ENCODE results near the gene CCDC57. TPM values are rescaled to one million over a fixed set of nuclear protein-coding genes. Genes with fewer than 3 reads are reported as not detected.

Gene CCDC57
- total RNA-seq, 4 donors from 2014 or later = 8.8 to 31.5 (median 17.1) TPM

GRCh38 chr17:82087961-82088837 is 124.4 kb downstream of the CCDC57 start:
- TF ChIP-seq, protein P1, sequence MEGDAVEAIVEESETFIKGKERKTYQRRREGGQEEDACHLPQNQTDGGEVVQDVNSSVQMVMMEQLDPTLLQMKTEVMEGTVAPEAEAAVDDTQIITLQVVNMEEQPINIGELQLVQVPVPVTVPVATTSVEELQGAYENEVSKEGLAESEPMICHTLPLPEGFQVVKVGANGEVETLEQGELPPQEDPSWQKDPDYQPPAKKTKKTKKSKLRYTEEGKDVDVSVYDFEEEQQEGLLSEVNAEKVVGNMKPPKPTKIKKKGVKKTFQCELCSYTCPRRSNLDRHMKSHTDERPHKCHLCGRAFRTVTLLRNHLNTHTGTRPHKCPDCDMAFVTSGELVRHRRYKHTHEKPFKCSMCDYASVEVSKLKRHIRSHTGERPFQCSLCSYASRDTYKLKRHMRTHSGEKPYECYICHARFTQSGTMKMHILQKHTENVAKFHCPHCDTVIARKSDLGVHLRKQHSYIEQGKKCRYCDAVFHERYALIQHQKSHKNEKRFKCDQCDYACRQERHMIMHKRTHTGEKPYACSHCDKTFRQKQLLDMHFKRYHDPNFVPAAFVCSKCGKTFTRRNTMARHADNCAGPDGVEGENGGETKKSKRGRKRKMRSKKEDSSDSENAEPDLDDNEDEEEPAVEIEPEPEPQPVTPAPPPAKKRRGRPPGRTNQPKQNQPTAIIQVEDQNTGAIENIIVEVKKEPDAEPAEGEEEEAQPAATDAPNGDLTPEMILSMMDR (IDR thresholded peaks at IDR 0.05; ENCODE audit: low read depth) = no peak

DNA sequence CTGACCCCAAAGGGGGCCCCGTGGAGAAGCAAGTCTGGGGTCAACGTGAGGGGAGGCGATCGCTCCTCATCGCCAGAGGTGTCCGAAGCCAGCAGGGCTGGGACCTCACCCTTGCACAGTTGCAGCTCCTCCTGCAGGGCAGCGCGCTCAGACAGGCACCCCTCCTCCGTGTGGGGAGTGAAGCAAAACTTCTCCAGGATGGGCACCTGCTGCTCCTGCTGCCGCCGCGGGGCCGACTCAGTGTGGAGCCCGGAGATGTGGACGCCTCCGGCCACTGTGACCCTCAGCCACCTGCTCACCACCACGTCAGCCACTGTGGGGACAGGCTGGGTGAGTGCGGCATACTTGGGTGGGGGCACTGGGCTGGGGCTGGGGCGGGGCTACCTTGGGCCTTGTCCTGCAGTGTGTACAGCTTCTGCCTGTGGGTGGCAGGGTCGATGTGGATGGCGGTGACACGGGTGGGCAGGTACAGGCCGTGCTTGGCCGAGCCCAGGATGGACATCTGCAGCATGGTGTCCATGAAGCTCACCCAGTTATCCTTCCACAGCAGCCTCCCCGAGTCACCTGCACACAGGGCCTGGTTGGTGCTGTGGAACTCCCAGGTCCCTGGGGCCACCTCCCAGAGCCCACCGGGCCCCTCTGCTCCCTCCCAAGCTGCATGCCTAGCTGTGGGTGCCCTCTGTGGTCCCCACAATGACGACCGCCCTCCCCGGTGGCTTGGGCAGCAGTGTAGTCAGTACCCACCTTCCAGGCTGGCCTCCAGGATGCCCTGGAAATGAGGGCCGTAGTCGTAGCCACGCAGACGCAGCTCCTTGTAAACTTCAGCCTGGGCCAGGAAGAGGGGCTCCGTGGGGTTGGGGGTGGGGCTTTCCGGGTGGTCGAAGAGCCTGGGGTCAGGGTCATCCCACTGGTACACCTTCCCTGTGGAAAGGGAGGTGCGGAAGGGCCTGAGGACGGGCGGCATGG is 125.4 kb downstream of the CCDC57 start:
- TF ChIP-seq, protein P1 (IDR thresholded peaks at IDR 0.05; ENCODE audit: low read depth) = no peak

DNA sequence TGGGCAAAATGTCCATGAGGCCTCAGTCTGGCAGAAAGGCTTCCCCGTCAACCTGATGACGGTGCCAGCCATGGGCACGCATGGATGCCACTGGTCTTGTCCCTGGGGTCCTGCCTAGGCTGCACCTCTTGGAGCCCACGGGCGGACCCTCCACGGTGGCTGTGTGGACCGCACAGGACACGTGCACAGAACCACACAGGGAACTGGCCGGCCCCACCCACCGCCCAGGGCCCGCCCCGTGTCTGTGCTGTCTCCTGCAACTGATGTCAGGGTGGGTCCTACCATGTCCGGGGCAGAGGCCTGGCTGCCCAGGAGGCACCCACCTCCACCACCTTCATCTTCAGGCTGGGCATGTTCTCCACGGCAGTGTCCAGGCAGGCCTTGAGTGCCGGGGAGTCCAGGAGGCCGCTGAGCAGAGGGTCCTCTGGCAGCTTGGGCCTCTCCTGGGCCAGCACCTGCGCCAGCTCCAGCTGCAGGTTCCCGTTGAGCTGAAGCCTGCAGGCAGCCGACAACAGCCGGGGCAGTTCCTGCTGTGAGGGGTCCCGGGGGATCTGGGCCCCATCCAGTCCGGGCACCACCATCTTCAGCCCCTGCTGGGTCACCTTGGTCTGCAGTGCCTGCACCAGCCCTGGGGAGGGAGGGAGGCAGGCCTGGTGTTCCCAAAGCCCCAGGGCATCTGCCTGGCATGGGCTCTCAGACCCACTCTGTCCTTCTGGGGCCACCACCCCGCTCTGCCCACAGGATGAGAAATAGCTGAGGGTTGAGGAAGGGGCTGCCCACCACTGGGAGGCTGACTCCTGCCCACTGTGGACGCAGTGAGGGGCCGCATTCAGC is 126.5 kb downstream of the CCDC57 start:
- TF ChIP-seq, protein P1 (IDR thresholded peaks at IDR 0.05; ENCODE audit: low read depth) = no peak

DNA sequence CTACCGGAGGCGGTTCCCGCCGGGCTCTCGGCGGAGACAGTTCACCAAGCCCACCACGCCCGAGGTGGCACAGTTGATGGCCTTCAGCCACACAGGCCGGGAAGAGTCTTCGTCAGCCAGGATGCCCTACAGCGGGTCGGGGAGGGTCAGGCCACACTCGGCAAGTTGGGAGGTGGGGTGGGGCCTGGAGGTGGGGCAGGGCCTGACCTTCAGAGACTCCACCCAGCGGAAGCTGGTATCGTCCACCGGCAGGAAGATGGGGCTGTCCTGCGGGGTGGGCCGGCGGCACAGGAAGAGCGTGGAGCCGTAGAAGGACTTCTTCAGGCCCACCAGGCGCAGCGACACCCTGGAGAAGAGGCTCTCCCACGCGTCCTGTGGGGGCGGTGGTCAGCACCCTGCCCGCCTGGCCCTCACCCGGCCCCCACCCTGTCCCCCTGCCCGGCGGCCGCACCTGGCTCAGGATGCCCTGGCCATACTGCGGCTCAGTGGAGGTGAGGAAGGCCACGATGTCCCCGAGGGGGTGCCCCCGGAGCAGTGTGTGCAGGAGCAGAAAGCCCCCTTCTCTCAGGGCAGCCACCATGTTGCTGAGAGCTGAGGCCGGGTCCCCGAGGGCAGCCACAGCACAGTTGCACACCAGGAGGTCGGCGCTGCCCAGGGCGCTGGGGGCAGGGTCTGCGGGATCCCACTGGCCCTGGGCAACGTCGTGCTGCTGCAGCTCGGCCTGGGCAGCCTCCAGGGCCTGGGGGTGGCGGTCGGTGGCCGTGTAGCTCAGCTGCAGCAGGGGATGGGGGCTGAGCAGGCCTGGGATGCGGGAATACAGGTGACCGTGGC is 127.4 kb downstream of the CCDC57 start:
- TF ChIP-seq, protein P1 (IDR thresholded peaks at IDR 0.05; ENCODE audit: low read depth) = no peak

DNA sequence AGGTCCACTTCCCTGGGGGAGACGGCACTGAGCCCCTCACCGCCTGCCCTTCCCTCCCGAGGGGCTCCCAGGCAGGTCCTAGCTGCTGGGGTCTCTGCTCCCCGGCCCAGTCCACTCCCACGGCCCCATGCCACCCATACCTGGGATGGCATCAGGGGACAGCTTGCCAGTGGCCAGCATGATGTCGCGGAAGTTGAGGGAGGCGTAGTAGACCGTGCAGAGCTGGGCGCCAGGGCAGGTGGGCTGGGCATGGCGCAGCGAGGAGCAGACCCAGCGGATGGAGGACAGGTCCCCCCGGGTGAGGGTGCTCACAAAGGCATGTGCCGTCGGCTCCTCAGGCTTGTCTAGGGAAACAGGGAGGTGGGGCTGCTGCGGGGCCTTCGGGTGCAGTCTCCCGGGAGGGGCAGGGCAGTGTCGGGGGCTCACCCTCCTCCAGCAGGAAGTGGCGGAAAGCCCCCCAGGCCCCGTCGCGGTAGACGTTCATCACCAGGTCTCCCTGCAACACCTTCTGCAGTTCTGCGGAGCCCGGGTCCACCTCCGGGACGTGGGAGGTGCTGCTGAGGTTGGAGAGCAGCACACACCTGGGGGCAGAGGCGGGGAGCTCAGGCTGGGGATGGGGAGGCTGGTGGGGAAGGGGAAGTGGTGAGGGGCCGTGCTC is 128.1 kb downstream of the CCDC57 start:
- TF ChIP-seq, protein P1 (IDR thresholded peaks at IDR 0.05; ENCODE audit: low read depth) = no peak
